HepG2 (cell line): Measurements from ENCODE around the gene PRKAR2A. TPM values are rescaled to one million over a fixed set of nuclear protein-coding genes. Genes with fewer than 3 reads are reported as not detected.

Experiments
- ATAC-seq: fragments of 200-7000 bp; cut with Tn5 transposase; 3 replicates; pipeline ENCODE4 v1.9.1; 2020; ENCODE audit warnings: mild to moderate bottlenecking, moderate library complexity
- BruUV-seq: library from RNA; stranded (reverse); fragments of 400-500 nt; replicated peaks from 2 replicates; lab custom pipeline; 2021; lab: Mats Ljungman, UMichigan
- CTCF ChIA-PET: fragments of 300-600 bp; formaldehyde crosslinking; extraction: SDS; loops from one replicate; lab custom pipeline; 2021; ENCODE audit warnings: low total read pairs, inconsistent platforms, low intra/inter-chr PET ratio; lab: Yijun Ruan, JAX
- POLR2A ChIA-PET: fragments of 350-600 bp; sonication (Branson Sonifier 250); formaldehyde crosslinking; loops from one replicate; lab custom pipeline; 2020; ENCODE audit warnings: antibody characterized with exemption, inconsistent platforms; lab: Yijun Ruan, JAX
- DNase-seq: peaks from one replicate; pipeline ENCODE4 v3.0.0-alpha.2; 2015; ENCODE audit warnings: low spot score
- FAIRE-seq: peaks from 3 replicates; lab custom pipeline; 2011; peaks lifted over from hg19 to GRCh38; lab: Jason Lieb, UNC
- H2AFZ ChIP-seq: one replicate; pipeline ENCODE4 v1.6.1; 2011; ENCODE audit warnings: low read length, inconsistent platforms
- H3K27ac ChIP-seq: fragments of 300-600 bp; 3 replicates; pipeline ENCODE4 v1.8.0; 2011; ENCODE audit warnings: mixed run types, mild to moderate bottlenecking, mixed read lengths, low read length, inconsistent platforms; ENCODE audit not compliant: insufficient read depth; ENCODE audit errors: extremely low read length
- H3K27me3 ChIP-seq, 2 experiments: fragments of 200-600 bp in 1 of 2; 2 replicates in 1 of 2; 3 replicates in 1 of 2; pipeline versions ENCODE4 v1.6.0 to v1.8.0; 2011; ENCODE audit warnings: low read length in 2 of 2, mild to moderate bottlenecking in 2 of 2, moderate library complexity in 2 of 2, inconsistent platforms in 1 of 2; ENCODE audit not compliant: insufficient read depth in 2 of 2, control insufficient read depth in 1 of 2
- H3K36me3 ChIP-seq, 2 experiments: fragments of 200-600 bp in 1 of 2; replicated peaks in 1 of 2; 2 replicates in 1 of 2; 3 replicates in 1 of 2; pipeline versions ENCODE4 v1.5.1 to v1.8.0; 2011; ENCODE audit warnings: low read length in 2 of 2, inconsistent platforms in 1 of 2; ENCODE audit not compliant: insufficient read depth in 2 of 2, control insufficient read depth in 1 of 2
- H3K4me1 ChIP-seq: 2 replicates; pipeline ENCODE4 v1.5.1; 2012; ENCODE audit warnings: low read length, inconsistent platforms; ENCODE audit not compliant: insufficient read depth
- H3K4me2 ChIP-seq: 2 replicates; pipeline ENCODE4 v1.6.0; 2011; ENCODE audit warnings: low read depth, low read length, inconsistent platforms
- H3K4me3 ChIP-seq, 3 experiments: fragments of 200-600 bp in 1 of 3; sonication (generic), shearing (Covaris generic) in 1 of 3; replicated peaks in 1 of 3; 2 replicates each; pipeline ENCODE4 v1.5.1; 2011 to 2016; ENCODE audit warnings: low read length in 3 of 3, inconsistent platforms in 2 of 3, low read depth in 2 of 3, mild to moderate bottlenecking in 2 of 3, control low read depth in 1 of 3, mixed read lengths in 1 of 3; ENCODE audit not compliant: insufficient read depth in 1 of 3
- H3K79me2 ChIP-seq: one replicate; pipeline ENCODE4 v1.6.1; 2011; ENCODE audit warnings: low read length, inconsistent platforms; ENCODE audit not compliant: insufficient read depth
- H3K9ac ChIP-seq: 2 replicates; pipeline ENCODE4 v1.6.0; 2011; ENCODE audit warnings: mild to moderate bottlenecking, low read depth, low read length, inconsistent platforms; ENCODE audit not compliant: insufficient read depth
- H3K9me3 ChIP-seq: 2 replicates; pipeline ENCODE4 v1.5.1; 2012; ENCODE audit warnings: mild to moderate bottlenecking, low read length
- H4K20me1 ChIP-seq: 2 replicates; pipeline ENCODE4 v1.6.0; 2011; ENCODE audit warnings: inconsistent platforms, mild to moderate bottlenecking, low read length, moderate library complexity; ENCODE audit not compliant: insufficient read depth
- ARNTL ChIP-seq: sonication (generic); formaldehyde crosslinking; IDR thresholded peaks from 2 replicates; pipeline ENCODE4 v1.4.0; 2020; ENCODE audit warnings: mild to moderate bottlenecking, missing genetic modification reagents
- EHMT2 ChIP-seq: fragments of 200-600 bp; sonication (generic); IDR thresholded peaks from 2 replicates; pipeline ENCODE4 v1.7.0; 2017; ENCODE audit warnings: antibody characterized with exemption, low read depth, low read length, borderline replicate concordance
- ETV5 ChIP-seq: IDR thresholded peaks from 2 replicates; pipeline ENCODE4 v1.6.1; 2018; ENCODE audit warnings: missing biosample characterization, missing genetic modification reagents, inconsistent platforms, borderline replicate concordance
- HINFP ChIP-seq: sonication (generic); formaldehyde crosslinking; IDR thresholded peaks from 2 replicates; pipeline ENCODE4 v1.4.0; 2020; ENCODE audit warnings: low read depth, mild to moderate bottlenecking, missing genetic modification reagents
- MYPOP ChIP-seq: sonication (generic); formaldehyde crosslinking; IDR thresholded peaks from 2 replicates; pipeline ENCODE4 v1.8.1; 2023; ENCODE audit warnings: mild to moderate bottlenecking, moderate library complexity, missing genetic modification reagents
- POLR2A ChIP-seq, 2 experiments: IDR thresholded peaks; 2 replicates each; pipeline ENCODE4 v1.6.1; 2011; ENCODE audit warnings: low read depth in 2 of 2, low read length in 2 of 2, mild to moderate bottlenecking in 1 of 2, moderate library complexity in 1 of 2; ENCODE audit not compliant: insufficient read depth in 1 of 2
- RBM22 ChIP-seq: fragments of 200-400 bp; formaldehyde crosslinking; optimal IDR thresholded peaks from 2 replicates; pipeline ENCODE3; 2017; ENCODE audit warnings: mild to moderate bottlenecking, low read length, moderate library complexity
- SIN3B ChIP-seq: fragments of 150-350 bp; IDR thresholded peaks from 2 replicates; pipeline ENCODE4 v1.6.1; 2014; ENCODE audit warnings: low read length
- TFE3 ChIP-seq: IDR thresholded peaks from 2 replicates; pipeline ENCODE4 v1.6.1; 2016
- ZBTB7B ChIP-seq: sonication (generic); formaldehyde crosslinking; IDR thresholded peaks from 2 replicates; pipeline ENCODE4 v1.4.0; 2020; ENCODE audit warnings: missing genetic modification reagents
- ZNF121 ChIP-seq: sonication (generic); formaldehyde crosslinking; IDR thresholded peaks from 2 replicates; pipeline ENCODE4 v1.5.0; 2020; ENCODE audit warnings: mild to moderate bottlenecking, missing genetic modification reagents
- ZNF609 ChIP-seq: sonication (generic); formaldehyde crosslinking; IDR thresholded peaks from 2 replicates; pipeline ENCODE4 v1.4.0; 2020; ENCODE audit warnings: mild to moderate bottlenecking, missing genetic modification reagents, borderline replicate concordance
- ZNF614 ChIP-seq: IDR thresholded peaks from 2 replicates; pipeline ENCODE4 v1.6.1; 2018; ENCODE audit warnings: missing biosample characterization, missing genetic modification reagents, inconsistent platforms, borderline replicate concordance
- WGBS: methylation state at CpG from one replicate; pipeline ENCODE4 v1.1.6; 2017; ENCODE audit warnings: low lambda C conversion rate; 5-methylcytosine and 5-hydroxymethylcytosine counted together
- in situ Hi-C: cut with HindIII; loops from 2 replicates; pipeline ENCODE4 v1.10.0; 2017; ENCODE audit warnings: low pct_unique_long_range_greater_than_20kb; ENCODE audit not compliant: extremely low pct_ligation_motif_present
- intact Hi-C: fragments of 100-400 bp; cut with micrococcal nuclease; formaldehyde crosslinking; loops from one replicate; pipeline ENCODE4 v1.10.0; 2022; ENCODE audit not compliant: unreplicated experiment
- polyA plus RNA-seq, 8 experiments: library from polyadenylated mRNA; depleted of rRNA in 3 of 8; stranded (reverse) in 7 of 8; unstranded in 1 of 8; fragments of >200 nt; fragmentation: Illumina TruSeq in 4 of 8; extraction: Trizol in 4 of 8; gene quantifications; 2 replicates each; pipeline versions ENCODE4 v1.2.1 to v1.2.3, GENCODE V29; 2011 to 2016; ENCODE audit warnings: low read depth in 4 of 8, missing spikeins in 1 of 8, mixed read lengths in 1 of 8; ENCODE audit not compliant: insufficient read depth in 1 of 8
- total RNA-seq, 5 experiments: library from RNA; depleted of rRNA; stranded (reverse); fragments of >200 nt; fragmentation: Illumina TruSeq; extraction: Trizol; gene quantifications; 2 replicates each; pipeline ENCODE4 v1.2.3, GENCODE V29; 2016; ENCODE audit warnings: low read depth in 1 of 5

Gene PRKAR2A
- total and polyA plus RNA-seq, 2 of the 13 experiments (the other 11 are each of a cell fraction or from before 2014, with no cell fraction given) = 11.8 to 29.2 TPM

- TF ChIP-seq ZNF609 (CRISPR knock-in tag) (no peak), MYPOP (CRISPR knock-in tag) (no peak), POLR2A (IDR thresholded peaks at IDR 0.05; ENCODE audit: insufficient read depth in 1 of 2, low read depth in 2 of 2, low read length in 2 of 2) (no peak), SIN3B (no peak), RBM22 (no peak), EHMT2 (no peak)
These were observed 31.8 kb upstream of the PRKAR2A start (continued) for GRCh38 chr3:48879307-48879993.

- ATAC-seq (no peak), FAIRE-seq (no peak), DNase-seq (no peak)
- in situ Hi-C loops (no loop called here), intact Hi-C loops (no loop called here)
- no peaks in the 10 kb centered on the region for H4K20me1 ChIP-seq
- ChIA-PET CTCF (no interaction called here), POLR2A (no interaction called here)
- no peak overlapping the region for H3K4me2 ChIP-seq
- H2AFZ ChIP-seq = no peak overlapping the region
- no peaks in the 10 kb centered on the region for H3K27me3 ChIP-seq
- no peaks in the 10 kb centered on the region for H3K36me3 ChIP-seq
- H3K79me2 ChIP-seq = no peaks in the 10 kb centered on the region
- no peak overlapping the region for H3K4me3 ChIP-seq
- no TSS peak for BruUV-seq
- WGBS = 96% methylated on average over 8 of the region's 8 CpGs
- H3K9ac ChIP-seq = no peak overlapping the region
- no peaks in the 10 kb centered on the region for H3K9me3 ChIP-seq
- H3K4me1 ChIP-seq = peaks cover 25% of the 10 kb centered on the region
- H3K27ac ChIP-seq = no peak overlapping the region
- TF ChIP-seq HINFP (CRISPR knock-in tag) (no peak), ARNTL (CRISPR knock-in tag) (no peak), ZBTB7B (no peak), ETV5 (CRISPR knock-in tag) (no peak), TFE3 (CRISPR knock-in tag) (no peak), ZNF614 (CRISPR knock-in tag) (no peak), ZNF121 (CRISPR knock-in tag) (no peak)
These were observed 30.0 kb upstream of the PRKAR2A start for GRCh38 chr3:48877671-48878070.
